Tibial nerve (tissue), 3 donors: ENCODE measurements around the gene PYROXD2.
A peak's percentile ranks its signal among the peaks of the same experiment; 100 is the strongest.

Experiments
- CTCF ChIP-seq, 5 experiments: fragments of 200-600 bp in 3 of 5; fragments of 450-650 bp in 2 of 5; sonication (generic) in 3 of 5; IDR thresholded peaks; one replicate each; pipeline ENCODE4 v1.5.1; 2016 to 2019; ENCODE audit warnings: antibody characterized with exemption in 5 of 5, mild to moderate bottlenecking in 3 of 5, moderate library complexity in 2 of 5
- POLR2A ChIP-seq, 2 donors: fragments of 450-650 bp; IDR thresholded peaks; one replicate each; pipeline ENCODE4 v1.6.1; 2017; ENCODE audit warnings: antibody characterized with exemption in 2 of 2, mild to moderate bottlenecking in 2 of 2, moderate library complexity in 2 of 2

- TF ChIP-seq CTCF (IDR thresholded peaks at IDR 0.05) = no peak
- TF ChIP-seq POLR2A (IDR thresholded peaks at IDR 0.05) = peak in 1 of 2 donors; percentile 68
Measured at GRCh38 chr10:98414932-98415730, at the start of gene PYROXD2.
